ENCODE data around the gene EIF2AK2. TPM values are rescaled to one million over a fixed set of nuclear protein-coding genes. Genes with fewer than 3 reads are reported as not detected.

Gene EIF2AK2
- total and polyA plus RNA-seq, 10 of the 15 experiments (the other 5 are each of a cell fraction or from before 2014, with no cell fraction given): 16.2 to 81.4 (median 63.3) TPM

- intact Hi-C loops (cut with micrococcal nuclease; ENCODE audit: unreplicated experiment): loop anchor here (5.0 to 10.0 kb wide), 3 partner anchors 228 to 713 kb away; no protein-coding TSS in a partner anchor
- H3K4me3 ChIP-seq: no peak overlapping the region
- no TSS peak for BruUV-seq (replicated peaks)
- in situ Hi-C loops (cut with MboI): no loop called here
- SMC1A ChIA-PET (ENCODE audit: uncharacterized antibody, unreplicated experiment): no interaction called here
- no peak overlapping the region for H3K9ac ChIP-seq (ENCODE audit: control insufficient read depth, insufficient read depth, low read length)
- FAIRE-seq: no peak
- H3K27me3 ChIP-seq (replicated peaks in 1 of 2; ENCODE audit: control insufficient read depth in 2 of 2, insufficient read depth in 2 of 2, low read length in 1 of 2): no peaks in the 10 kb centered on the region
- no peak overlapping the region for H2AFZ ChIP-seq (ENCODE audit: control insufficient read depth, low read depth, low read length)
- TF ChIP-seq CBX5 (IDR thresholded peaks at IDR 0.05; ENCODE audit: low read depth): no peak
- TF ChIP-seq E4F1 (IDR thresholded peaks at IDR 0.05; ENCODE audit: borderline replicate concordance, partially characterized antibody): no peak
- TF ChIP-seq NKRF (conservative IDR thresholded peaks at IDR 0.05): no peak
- TF ChIP-seq NRF1 (conservative IDR thresholded peaks at IDR 0.05; ENCODE audit: low read depth, low read length): no peak
- no peak for TF ChIP-seq PRDM15 (CRISPR knock-in tag; IDR thresholded peaks at IDR 0.05)
- TF ChIP-seq SREBF1 (IDR thresholded peaks at IDR 0.05; ENCODE audit: low read length): no peak
- no peak for TF ChIP-seq IRF3 (IDR thresholded peaks at IDR 0.05)
- no peak for TF ChIP-seq MTA3 (IDR thresholded peaks at IDR 0.05; ENCODE audit: borderline replicate concordance, low read length)
- no peak for TF ChIP-seq MYC (IDR thresholded peaks at IDR 0.05; ENCODE audit: insufficient read depth, insufficient read length, insufficient replicate concordance, low read length, severe bottlenecking)
- TF ChIP-seq NFYB (IDR thresholded peaks at IDR 0.05; ENCODE audit: insufficient read depth, low read depth, low read length): no peak
- TF ChIP-seq ZNF384 (IDR thresholded peaks at IDR 0.05; ENCODE audit: borderline replicate concordance, low read depth, low read length): no peak
- no peaks in the 10 kb centered on the region for H4K20me1 ChIP-seq (ENCODE audit: control insufficient read depth, insufficient read depth)
- no peak for ATAC-seq
- CTCF ChIA-PET: interaction anchor here (0.5 to 0.6 kb wide), 2 partner anchors 115 to 145 kb away, joined by 3 read pairs; no protein-coding TSS in a partner anchor
- no peak for DNase-seq (ENCODE audit: low read depth, low spot score)
- no peaks in the 10 kb centered on the region for H3K4me1 ChIP-seq (ENCODE audit: control insufficient read depth, insufficient read depth, low read length)
- no peaks in the 10 kb centered on the region for H3K79me2 ChIP-seq (ENCODE audit: control insufficient read depth, insufficient read depth, low read length)
- POLR2A ChIA-PET: interaction anchor here (0.5 kb wide), 1 partner anchor 122 kb away, joined by 10 read pairs; no protein-coding TSS in a partner anchor
- 0% methylated on average over 1 of the region's 1 CpG for WGBS (ENCODE audit: insufficient coverage, insufficient replicate concordance, low lambda C conversion rate, missing lambda C conversion rate)
- H3K4me2 ChIP-seq (ENCODE audit: control insufficient read depth, insufficient read depth): no peak overlapping the region
- H3K36me3 ChIP-seq (ENCODE audit: control insufficient read depth in 2 of 2, insufficient read depth in 2 of 2, low read length in 1 of 2): no peaks in the 10 kb centered on the region
- RAD21 ChIA-PET (ENCODE audit: unreplicated experiment): no interaction called here
- H3K9me3 ChIP-seq (replicated peaks; ENCODE audit: control insufficient read depth, insufficient read depth, low read length): no peaks in the 10 kb centered on the region; the same call in 1 of the 3 replicates
- H3K27ac ChIP-seq (ENCODE audit: control insufficient read depth, insufficient read depth): no peak overlapping the region
Measured at GRCh38 chr2:37164757-37165156, 8.0 kb upstream of the EIF2AK2 start.

Measured in GM12878 (cell line).